CD1c-positive myeloid dendritic cell (primary cell): ENCODE measurements around the gene BIN1.

Source experiments
- DNase-seq: peaks from one replicate; pipeline ENCODE4 v3.0.0-alpha.2; 2016; ENCODE audit errors: extremely low spot score

Gene BIN1

DNA sequence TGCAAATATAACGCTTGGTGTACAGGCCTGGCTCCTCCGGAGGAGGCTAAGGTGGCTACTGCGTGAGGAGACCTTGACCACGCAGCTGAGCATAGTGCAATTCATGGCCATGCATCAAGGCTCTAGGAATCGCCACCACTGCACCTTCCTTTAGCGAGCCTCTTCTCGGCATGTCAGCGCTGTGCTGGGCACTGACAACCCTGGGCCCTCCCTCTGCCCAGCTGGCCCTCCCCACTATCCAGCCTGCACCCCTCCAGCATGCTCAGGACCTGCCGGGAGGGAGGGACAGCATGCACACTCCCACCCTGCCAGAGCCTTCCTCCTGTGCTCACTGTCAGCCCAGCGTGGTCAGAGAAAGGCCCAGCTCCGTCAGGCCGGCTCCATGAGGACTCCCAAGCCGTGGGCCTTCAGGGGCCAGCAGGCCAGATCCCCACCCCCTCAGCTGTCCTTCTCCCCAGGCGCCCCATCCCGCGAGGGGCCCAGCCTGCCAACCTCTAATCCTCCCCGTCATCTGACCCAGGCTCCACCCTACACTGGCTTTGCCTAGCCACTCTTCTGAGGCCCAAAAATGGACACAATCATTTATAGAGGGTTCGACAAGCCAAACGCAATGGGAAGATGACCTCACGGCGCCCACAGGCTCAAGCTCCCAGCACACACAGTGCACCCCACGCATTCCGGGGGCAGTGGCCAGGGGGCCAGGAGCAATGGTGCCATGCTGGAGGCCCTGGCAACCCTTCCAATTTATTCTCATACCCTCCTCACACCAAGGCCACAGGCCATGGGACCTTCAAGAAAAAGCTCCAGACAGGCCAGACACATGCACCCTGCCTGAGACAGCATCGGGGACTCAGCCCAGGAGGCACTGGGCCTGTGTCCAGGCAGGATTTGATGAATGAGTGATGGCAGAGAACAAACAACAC, 3.5 kb downstream of the BIN1 start:
- no peak for DNase-seq

DNA sequence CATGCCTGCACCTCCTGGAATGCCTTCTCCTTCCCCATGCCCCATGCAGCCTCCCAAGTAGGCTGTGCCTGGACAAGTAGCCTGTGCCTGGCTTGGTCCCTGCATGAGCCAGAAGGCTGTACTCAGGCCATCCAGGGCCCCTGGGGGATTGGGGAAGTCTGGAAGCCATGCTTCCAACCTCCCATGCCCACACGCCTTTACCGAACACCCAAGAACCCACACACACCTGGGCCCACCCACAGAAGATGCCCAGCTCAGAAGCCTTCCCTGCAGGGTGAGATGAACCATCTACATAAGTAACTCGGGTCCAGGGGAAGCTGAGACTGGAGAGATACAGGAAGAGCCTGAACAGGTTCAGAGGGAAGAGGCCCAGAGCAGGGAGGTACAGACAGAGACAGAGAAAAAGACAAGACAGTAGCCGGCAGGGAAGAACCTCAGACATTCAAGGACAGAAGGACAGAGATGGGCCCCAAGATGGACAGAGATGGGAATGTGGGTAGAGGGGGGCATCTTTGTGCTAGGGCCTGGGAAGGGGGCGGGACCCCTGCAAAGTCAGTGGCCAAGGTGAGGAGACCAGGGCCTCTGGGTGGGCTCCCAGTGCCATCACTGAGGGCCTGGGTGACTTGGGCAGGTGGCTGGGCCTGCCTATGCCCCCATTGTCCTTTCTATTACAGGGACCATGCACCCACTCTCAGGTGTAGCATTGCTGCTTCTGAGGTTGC, 4.3 kb downstream of the BIN1 start:
- no peak for DNase-seq

DNA sequence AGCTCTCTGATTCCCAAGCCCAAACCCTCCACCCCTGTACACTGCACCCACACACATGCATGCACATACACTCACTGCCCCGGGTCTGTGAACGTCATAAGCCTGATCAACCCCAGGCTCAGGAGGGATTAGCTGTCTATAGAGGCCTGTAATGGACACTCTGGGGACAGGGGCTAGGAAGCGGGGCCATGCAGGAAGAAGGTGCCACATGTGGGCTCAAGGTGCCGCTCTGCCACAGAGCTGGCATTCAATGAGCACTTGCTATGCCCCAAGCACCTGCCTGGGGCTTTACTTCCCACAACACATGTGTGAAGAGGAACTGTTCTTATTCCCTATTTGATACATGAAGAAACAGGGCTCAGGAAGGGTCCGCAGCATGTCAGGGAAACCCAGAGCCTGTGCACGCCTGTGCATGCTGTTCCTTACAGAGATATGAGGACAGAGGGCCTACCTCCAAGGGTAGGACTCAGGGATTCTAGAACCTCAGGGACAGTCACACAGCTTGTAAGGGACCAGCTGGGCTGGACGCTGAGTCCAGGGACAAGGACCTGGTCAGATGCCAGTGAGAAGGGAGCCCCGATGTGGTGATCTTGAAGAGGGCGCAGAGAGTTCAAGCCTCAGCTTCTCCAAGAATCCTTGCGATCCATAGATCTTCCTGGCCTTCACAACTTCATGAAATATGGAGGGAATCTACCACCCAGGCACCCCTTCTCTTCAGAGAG, 5.0 kb downstream of the BIN1 start:
- no peak for DNase-seq

DNA sequence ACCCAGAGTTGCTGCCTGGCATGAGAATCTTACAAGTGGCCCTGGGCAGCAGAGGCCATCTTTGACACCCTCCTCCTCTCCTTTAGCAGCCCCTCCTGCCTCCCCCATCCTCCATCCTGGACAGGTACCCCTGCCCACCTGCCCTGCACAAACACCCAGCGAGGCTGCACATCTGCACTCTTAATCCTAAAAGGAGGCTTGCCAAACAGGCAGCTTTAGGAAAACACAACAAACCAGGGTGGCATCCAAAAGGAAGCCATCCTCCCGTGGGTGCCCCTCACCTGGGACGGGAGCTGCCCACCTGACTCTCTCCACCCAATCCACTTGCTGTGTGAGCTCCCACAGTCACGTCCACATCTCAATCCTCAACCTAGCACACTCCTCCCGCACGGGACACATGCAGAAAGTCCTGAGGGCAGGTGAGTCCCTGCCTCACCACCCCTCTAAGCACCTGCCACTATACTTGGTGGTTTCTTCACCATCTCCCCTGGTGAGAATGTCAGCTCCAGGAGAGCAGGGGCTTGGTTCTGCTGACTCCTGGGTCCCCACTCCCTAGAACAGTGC, 5.8 kb downstream of the BIN1 start:
- no peak for DNase-seq

DNA sequence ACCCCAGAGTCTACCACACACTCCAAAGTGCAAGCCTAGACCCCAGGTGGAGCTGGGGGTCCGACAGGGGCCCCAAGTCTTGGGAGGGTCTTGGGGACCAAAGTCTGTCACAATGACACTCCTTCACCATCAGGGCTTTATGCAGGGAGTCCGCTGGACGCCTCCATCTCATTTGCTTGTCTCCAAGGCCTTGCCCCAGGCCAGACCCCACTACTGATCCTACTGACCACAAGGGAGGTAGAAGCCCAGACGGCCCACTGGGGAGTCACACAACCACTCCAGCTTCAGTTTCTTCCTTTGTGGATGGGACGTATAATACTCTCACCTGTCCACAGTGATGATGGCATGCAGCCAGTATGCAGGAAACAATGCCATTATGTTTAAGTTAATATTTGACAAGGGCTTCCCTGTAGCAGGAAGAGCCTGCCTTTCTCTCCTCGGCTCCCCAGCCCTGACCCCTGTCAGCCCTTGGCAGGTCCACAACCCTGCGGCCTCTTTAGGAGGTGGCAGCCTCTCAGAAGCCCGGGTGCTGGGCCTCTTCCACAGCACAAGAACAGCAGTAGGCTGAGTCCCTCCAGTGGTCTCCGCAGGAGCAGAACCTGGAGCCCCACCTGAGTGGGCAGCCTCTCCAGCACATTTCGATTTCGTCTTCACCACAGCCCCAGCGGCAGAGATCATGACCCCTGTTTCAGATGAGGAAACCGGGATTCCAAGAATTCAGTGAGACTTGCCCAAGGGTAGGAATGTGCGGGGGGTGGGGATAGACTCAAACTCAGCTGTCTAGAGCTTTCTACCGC, 6.5 kb downstream of the BIN1 start:
- no peak for DNase-seq

DNA sequence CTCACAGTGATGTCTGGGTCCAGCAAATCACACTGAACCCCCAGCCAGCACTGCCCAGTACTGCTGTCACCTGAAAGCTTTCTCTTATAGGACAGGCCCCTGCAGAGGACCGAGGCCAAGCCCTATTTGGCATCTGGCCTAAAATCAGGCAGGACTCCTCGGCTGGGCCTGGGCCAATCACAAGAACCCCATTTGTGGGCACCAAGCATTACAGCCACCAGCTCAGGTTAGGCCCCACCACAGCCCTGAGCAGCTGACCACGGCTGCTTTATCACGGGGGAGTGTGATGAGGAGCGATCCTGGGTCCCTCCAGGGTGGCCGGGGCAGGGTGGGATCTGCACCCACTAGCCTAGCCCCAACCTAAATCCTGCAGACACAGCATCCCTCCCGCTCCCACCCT, 8.2 kb downstream of the BIN1 start:
- no peak for DNase-seq

DNA sequence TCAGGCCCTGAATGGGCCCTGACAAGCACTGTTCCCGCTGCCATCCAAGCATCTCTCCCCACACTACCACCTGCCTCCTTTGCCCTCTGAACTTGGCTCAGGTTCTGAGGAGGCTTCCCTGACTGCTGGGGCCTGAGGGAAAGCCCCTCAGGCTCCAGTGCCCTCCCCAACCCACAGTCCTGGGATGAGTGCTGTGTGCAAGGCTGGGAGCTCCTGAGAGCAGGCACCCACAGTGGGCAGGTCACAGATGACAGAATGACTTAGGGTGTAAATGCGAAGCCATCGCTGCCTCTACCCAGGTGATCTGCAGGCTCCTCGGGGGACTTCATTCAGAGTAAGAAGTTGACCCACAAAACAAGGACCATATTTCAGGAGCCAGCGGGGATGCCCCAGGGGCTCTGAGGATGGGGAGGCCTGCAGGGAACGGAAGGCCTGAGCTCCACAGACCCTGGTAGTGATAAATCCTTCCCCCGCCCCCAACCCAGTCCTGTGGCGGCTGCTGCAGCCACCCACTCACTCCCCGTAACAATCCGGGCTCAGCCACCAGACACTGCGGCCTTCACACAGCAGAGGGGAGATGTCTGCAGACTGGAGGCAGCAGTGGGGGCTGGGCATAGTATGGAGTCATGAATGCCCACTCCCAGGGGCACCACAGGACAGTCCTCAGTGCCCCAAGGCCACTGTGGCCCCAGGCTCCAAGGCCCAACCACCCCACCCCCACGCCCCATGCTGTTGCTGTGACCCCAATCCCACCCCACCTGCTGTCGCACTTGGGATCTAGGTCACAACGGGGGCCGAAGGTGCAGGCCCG, 8.9 kb downstream of the BIN1 start:
- no peak for DNase-seq

DNA sequence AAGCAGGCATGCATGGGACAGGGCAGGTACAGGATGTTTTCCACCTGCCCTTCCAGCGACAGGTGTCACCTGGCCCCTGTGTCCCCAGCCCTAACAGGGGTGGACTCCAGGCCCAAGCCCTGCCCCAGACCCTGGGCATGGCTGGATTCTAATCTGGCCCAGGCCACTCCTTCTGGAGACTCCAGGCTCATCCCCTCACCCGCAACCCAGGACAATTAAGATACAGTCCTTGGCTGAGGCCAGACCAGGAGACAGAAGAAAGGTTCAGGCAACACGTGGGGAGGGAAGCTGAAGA, 9.5 kb downstream of the BIN1 start:
- DNase-seq, result no peak

DNA sequence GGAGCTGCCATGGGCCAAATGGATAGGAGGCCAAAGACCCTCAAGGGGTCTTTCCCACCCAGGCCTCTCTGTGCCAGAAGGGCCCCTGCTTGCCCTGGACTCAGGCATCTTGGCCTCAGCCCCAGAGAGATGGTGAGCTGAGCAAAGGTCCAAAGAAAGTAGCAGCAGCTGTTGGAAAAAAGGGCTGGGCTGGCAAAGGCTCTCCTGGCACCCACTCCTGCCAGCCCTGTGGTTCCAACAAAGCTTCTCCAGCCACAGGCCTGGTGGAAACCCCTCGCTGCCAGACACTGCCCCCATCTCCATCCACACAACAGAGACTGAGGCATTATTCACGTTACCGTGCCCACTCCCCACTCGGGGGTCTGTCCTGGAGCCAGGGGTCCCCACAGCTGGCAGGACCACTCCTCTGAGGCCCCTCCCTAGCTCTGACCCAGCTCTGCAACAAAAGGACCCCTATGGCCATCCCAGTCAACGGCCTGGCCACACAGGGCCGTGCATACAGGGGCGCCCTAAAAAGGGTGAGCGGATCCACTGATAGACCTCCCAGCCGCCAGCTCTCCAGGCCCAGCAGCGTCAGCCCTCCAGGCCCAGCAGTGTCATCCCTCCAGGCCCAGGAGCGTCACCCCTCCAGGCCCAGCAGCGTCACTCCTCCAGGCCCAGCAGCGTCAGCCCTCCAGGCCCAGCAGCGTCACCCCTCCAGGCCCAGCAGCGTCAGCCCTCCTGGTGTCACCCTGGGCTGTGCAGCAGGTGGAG, 10.1 kb downstream of the BIN1 start:
- no peak for DNase-seq

DNA sequence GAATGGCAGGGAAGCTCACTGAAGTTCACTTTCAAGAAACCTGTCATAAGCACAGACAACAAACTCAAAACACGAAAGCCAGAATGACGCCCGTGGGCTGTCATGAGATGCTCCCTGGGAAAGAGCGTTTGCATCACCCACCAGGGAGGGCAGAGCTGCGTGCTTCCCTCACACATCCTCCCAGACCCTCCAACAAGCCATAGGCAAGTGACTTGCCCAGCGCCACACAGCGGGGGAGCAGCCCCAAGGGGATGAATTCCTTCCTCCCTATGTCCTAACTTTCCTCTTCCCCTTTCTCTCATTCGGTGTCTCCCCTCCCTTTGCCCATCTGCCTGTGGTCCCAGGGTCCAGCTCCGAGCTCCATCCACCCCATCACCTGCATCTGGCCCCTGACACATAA, 10.7 kb downstream of the BIN1 start:
- no peak for DNase-seq

DNA sequence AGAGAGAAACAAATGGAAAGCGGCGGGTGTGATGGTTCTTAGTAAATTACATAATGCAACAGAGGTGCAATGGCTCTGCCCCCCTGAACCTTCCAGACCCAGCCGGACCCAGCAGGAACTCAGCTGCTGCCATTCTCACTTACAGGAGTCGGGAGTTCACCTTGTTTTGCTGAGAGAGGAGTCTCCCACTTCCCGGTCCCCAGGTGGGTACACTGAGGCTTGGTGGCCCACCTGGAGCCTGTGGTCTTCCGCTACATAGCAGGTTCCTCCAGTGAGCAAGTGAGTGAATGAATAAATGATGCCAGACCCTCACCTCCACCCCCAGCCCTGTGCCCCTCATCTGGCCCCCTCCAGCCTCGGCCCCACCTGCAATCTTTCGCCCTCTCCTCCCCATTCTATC, 11.2 kb downstream of the BIN1 start:
- DNase-seq, result no peak

DNA sequence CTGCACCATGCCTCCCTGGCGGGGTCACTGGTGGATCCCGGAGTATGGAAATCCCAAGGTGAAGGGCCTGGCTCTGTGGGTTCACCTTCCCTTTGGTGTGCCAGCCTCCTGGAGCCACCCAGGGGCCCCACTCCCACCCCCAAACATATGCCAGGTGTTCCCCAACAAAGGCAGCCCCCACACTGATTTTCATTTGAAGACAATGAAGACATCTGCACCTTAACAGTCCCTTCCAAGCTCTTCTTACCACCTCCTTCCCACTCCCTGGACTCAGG, 11.7 kb downstream of the BIN1 start:
- DNase-seq, result no peak

DNA sequence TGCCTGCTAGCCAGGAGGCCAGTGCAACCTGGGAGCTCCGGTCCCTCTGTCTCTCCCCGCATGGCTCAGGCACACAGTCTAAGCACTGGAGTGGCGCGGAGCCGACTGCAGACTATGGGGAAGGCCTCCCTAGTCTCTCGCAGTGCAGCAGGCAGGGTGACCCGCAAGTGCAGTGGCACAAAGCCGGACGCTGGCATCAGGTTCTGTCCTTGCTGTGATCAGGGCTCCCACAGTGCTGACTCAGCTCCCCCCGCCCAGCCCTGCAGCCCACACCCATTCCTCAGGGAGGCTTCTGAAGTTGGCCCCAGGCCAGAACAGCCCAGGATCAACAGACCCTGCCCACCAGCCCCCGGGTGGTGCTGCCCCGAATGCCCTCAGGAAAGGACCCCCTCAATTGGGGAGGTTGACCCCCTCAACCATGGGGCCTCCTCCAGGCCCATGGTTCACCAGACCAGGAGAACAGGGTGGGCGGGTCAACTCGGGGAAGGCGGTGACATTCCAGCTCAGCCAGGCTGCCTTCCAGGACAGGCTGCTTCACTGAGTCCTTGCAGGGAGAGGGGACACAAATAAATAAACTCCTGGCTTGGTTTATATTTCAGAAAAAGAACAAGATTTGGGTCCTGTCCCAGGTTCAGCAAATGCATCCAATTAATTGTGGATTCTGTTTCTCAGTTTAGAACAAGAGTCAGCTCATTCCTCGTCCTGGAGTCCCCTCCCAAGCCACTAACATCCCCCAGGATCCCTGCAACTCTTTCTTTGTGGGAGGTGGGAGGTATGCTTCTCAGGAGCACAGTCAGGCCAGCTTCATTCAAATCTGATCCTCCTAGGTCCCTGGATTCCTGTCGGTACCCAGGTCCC, 12.2 kb downstream of the BIN1 start:
- DNase-seq, result no peak

DNA sequence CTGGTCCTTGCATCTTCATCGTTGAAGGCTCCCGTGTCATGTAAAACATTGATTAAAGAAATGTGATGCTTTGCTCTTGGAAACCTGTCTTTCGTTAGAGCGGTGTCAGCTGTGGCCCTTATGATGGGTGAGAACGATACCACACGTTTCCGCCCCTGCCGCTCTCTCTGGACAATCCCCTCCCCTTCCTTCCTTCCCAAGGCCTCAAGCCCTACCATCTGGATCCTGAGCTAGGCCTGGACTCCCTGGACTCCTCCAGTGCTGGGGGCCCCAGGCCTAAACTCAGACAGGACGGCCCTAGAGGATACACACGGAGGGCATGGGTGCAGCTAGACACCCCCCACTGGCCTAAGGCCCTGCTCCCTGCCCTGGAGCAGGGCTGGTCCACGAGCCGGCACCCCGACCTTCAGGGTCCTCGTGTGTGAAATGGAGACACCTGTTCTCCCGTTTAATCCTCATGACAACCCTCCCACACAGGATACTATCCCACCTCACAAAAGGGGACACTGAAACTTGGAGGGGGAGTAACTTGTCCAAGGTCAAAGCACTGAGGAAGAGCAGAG, 13.2 kb downstream of the BIN1 start:
- DNase-seq, result no peak

DNA sequence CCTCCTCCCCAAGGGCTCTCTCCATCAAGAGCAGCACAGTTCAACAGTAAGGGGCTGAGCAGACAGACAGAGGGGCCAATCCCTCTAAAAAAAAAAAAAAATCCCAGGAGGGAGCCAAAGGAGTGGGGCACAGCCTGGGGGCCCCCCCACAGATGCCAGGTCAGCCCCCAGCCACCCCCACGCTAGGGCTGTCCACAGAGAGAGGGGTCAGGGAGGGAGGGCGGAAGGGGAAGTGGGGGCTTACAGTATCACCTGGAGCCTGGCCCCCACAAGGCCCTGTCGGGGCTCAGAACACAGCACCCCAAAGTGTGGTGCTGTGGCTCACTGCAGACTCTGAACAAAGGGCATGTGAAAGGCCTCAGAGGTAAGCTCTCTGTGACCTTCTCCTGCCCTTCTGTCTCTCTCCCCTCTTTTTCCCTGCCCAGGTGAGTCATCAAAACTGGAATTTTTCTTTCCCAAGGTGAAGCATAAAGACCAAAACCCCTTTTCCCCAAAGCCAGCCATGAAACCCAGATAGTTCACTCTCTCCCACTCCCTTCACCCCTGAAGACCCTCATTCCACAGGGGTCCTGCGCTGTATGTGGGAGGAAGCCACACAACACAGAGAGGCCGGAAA, 13.9 kb downstream of the BIN1 start:
- DNase-seq, result no peak

DNA sequence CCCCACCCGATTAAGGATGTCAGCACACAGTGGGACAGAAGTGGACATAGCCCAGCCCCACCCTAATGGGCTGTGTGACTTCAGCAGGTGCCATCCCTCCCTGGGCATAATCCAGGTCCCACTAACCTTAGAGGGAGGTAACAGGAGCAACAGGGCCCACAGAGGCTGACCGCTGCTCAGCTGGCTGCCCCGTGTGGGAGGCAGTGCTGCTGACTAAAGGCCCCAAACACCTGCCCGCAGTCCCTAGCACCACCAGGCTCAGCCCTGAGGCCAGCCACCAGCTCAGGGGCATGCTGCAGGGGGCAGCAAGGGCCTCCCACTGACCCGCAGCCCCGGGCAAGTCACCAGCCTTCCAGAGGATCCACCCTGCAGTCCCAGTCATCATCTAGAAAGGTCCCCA, 14.6 kb downstream of the BIN1 start:
- DNase-seq, result no peak

DNA sequence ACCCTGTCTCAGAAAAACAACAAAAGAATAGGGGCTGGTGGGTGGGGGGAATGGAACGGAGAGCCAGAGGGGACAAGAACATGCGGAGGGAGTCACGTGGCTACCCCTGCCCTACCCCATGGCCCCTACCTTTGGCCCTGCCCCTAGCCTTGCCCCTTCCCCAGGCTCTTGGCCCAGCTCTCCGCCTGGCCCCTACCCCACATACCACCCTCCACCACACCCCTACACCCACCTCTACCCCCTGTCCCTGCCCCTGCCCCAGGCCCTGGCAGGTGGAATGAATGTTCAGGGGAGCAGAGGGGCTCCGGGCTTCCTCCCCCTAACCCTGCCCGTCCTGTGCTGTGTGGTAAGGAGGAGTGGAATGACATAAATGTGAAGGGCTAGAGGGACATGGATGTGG, 15.1 kb downstream of the BIN1 start:
- DNase-seq, result no peak

DNA sequence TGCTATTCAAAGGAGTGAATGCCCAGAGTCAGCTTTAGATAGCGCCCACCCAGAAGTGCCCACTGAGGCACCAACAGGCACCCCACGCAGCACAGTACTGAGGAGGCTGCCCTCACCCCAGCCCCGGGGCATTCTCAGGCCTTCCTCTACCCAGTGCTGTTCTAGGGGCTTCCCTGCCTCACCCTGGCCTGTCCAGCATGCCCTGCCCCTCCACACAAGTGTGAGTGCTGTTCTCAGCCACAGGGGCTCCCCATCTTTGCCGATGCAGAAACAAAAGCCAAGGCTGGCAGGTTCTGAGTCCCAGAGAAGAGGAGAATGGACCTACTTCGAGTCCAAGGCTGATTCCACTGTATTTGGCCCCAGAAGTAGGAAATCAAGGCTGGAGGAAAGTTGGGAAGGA, 15.8 kb downstream of the BIN1 start:
- no peak for DNase-seq
